ENCODE measurements around the gene RAPGEF2.

The RAPGEF2 gene

DNA sequence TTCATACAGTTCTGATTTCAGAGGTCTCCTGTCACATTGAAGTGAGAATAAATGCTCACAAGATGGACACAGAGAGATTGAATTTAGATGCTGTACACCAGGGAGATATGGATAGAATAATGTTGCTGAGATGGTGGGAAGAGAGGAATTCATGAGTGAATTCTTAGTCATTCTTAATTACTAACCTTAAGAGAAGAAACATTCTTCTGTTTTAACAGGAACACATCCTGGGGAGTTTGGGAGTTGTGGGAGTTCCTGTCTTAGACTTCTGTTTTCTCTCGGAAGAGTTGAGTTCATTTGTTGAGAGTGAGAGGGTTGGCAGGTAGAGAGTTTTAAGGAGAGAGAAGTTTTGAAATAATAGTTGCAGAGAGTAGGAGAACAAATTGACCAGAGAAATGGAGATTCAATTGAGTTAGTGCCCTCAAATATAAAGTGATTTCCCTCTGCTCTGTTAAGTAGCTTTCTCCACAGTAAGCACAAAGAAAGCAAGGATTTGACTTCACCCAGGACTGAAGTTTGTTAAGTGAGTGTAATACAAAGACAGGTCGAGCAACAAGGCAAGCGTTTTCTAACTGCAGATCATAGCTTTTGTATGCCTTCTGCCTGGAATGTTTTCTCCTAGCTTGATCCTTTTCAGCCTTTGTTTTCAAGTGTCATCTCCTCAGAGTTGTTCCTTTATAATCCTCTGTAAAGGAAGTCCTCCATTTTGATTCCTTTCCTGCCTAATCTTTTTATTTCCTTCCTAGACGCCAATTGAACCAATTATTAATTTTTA lies 205.9 kb downstream of the RAPGEF2 start:
- DNase-seq (ENCODE audit: low read depth, low spot score), result no peak

DNA sequence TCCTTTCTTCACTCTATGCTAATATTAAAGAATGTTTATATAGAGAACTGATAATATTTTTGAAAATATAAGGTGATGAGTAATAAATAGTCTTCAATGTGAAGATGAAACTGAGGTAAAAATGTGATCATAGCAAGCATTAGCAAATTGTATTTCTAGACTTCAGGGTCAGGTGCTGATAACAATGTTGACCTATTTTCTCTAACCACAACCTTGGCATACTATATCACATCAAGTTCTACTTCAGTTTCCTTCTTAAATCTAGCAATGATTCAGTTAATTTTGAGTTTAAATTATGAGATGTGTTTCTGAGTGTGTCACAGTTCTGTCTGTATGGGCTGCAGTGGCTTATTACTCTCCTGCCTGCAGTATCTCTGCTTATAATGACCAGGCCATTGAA lies 209.4 kb downstream of the RAPGEF2 start:
- no peak for DNase-seq (ENCODE audit: low read depth, low spot score)

DNA sequence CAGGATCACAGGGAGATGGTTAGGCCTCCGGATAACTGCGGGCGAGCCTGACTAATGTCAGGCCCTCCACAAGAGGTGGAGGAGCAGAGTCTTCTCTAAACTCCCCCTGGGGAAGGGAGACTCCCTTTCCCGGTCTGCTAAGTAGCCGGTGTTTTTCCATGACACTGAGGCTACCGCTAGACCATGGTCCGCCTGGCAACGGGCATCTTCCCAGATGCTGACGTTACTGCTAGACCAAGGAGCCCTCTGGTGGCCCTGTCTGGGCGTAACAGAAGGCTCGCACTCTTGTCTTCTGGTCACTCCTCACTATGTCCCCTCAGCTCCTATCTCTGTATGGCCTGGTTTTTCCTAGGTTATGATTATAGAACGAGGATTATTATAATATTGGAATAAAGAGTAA lies 213.0 kb downstream of the RAPGEF2 start:
- DNase-seq (ENCODE audit: low read depth, low spot score), result peak; percentile 72

DNA sequence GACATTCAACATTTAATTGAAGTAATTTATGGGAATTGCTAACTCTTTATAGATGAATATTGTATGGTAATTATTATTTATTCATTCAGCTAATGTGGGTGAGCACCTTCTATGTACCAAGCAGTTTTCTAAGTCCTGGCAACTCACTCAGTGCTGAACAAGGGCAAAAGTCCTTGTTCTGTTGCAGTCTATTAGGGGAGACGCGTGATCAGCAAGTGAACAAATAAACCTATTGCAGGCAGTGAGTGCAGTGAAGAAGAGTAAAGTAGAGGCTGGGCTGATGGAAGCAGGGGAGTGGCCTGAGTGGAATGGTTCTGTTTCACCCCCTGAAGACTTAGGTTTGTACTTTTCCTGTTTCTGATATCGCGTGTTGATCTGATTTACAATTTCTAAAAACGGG lies 214.3 kb downstream of the RAPGEF2 start:
- no peak for DNase-seq (ENCODE audit: low read depth, low spot score)

DNA sequence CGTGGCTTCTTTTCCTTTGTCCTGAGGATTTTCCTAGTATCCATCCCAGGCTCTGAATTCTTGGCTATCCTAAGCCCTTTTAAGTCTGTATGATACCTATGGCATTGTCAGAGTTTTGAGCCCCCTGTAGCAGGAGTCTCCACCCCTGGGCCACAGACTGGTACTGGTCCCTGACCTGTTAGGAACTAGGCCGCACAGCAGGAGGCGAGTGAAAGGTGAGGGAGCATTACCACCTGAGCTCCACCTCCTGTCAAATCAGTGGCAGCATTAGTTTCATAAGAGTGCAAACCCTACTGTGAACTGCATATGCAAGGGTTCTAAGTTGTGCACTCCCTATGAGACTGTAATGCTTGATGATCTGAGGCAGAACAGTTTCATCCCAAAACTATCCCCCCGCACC lies 216.1 kb downstream of the RAPGEF2 start:
- DNase-seq (ENCODE audit: low read depth, low spot score), result no peak

DNA sequence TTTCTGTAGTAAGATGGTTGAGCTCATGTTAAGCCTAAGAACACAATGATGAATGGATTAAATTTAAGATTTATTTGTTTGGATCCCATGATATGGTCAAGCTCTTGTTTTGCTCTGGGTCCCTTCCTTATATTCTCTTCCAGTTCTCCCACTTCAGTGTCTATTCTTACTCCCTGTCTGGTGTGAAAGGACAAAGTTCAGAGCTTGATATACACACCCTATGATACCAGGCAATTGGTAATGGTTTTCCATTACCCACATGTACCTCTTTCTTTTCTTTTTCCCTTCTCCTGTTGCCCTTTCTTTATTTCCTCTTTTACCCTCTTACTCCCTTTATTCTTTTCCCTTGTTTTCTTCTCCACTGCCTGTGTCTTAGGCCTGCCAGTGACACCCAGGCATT lies 223.6 kb downstream of the RAPGEF2 start:
- DNase-seq (ENCODE audit: low read depth, low spot score), result no peak

DNA sequence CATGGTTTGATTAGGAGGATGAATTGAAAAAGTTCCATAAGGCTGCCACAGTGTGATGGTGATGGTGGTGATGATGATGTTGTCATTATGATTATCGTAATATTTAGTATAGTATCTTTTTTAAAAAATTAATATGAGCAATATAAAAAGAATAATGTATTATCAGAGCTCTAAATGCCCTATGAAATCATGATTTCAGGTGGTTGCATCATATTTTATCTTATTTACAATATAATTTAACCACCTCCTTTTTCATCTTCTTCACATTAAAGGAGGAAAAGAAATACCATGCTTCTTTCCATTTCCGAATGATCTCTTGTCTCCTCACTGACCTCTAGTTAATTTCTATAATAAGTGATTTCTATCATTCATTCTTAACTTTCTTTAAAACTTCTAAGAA lies 225.9 kb downstream of the RAPGEF2 start:
- no peak for DNase-seq (ENCODE audit: low read depth, low spot score)

DNA sequence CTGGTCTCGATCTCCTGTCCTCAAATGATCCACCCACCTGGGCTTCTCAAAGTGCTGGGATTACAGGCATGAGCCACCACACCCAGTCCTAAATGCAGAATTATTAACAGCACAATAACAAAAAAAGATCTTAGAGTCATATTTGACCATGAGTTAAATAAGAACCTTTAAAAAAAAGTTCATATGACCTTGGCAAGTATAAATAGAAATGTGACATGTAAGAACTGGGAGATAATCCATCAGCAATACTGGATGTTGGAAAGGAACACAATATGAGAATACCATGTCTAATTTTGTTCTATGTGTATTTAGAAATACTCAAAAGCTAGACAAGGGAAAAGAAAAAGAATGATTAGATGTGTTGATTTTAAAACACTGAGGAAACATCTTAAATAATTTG lies 231.6 kb downstream of the RAPGEF2 start:
- DNase-seq (ENCODE audit: low read depth, low spot score), result no peak

DNA sequence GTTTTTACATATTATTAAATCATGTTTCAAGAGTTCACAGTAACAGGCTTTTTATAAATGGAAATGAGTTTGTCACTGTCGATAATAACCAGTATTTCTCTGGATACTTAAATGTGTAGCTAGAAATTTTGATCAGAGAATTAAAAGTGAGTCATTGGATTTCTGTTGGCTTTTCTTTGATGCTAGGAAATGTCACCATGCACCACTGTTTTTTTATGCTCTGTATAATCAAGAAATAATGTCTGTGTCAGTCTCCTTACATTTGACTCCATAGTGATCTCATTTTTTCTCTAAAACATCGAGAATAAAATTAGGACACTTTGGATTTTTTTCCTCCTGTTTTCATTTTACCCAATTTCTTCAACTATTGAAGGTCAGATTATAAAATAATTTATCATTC lies 234.2 kb downstream of the RAPGEF2 start:
- DNase-seq (ENCODE audit: low read depth, low spot score), result no peak

DNA sequence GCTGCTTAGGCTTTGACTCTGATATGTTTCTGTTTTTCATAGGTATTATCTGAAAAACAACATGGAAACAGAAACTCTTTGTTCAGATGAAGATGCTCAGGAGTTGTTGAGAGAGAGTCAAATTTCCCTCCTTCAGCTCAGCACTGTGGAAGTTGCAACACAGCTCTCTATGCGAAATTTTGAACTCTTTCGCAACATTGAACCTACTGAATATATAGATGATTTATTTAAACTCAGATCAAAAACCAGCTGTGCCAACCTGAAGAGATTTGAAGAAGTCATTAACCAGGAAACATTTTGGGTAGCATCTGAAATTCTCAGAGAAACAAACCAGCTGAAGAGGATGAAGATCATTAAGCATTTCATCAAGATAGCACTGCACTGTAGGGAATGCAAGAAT lies 238.6 kb downstream of the RAPGEF2 start:
- no peak for DNase-seq (ENCODE audit: low read depth, low spot score)

DNA sequence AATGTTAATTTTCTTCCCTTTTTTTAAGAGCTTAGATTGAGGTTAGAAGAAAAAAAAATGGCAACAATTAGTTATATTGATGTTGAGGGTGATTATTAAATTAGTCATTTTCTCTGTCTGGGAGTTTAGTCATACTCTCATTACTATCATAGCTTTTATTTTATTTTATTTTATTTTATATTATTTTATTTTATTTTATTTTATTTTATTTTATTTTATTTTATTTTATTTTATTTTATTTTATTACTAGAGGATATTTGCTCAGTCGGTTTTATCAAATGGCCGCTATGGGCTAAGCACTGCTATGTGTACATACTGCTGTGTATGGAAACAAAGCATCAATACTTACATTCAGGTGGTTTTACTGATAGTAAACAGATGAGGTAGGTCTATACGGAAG lies 239.5 kb downstream of the RAPGEF2 start:
- no peak for DNase-seq (ENCODE audit: low read depth, low spot score)

DNA sequence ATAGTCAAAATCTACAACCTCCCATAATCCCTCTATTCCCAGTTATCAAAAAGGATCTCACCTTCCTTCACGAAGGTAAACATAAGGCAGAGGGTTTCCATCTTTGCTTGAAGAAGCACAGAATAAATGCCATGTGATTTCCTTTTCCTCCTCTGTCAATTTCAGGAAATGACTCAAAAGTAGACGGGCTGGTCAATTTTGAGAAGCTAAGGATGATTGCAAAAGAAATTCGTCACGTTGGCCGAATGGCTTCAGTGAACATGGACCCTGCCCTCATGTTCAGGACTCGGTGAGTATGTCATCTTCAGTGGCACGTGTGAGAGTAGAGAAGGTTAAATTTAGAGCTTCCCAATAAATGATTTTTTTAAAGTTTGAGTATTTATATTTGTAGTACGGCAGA lies 240.2 kb downstream of the RAPGEF2 start:
- DNase-seq (ENCODE audit: low read depth, low spot score), result no peak

DNA sequence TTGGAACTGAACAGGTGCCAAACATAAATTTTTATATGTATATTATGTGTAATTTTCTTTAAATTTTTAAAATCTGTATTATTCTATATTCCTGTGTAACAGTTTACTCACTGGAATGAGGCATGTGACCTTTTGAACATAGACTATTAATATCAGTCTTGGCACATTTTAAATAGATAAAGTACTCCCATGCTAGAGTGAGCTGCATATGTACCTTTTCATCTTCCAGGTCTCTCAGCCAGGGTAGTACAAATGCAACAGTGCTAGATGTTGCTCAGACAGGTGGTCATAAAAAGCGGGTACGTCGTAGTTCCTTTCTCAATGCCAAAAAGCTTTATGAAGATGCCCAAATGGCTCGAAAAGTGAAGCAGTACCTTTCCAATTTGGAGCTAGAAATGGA lies 242.0 kb downstream of the RAPGEF2 start:
- DNase-seq (ENCODE audit: low read depth, low spot score), result no peak

DNA sequence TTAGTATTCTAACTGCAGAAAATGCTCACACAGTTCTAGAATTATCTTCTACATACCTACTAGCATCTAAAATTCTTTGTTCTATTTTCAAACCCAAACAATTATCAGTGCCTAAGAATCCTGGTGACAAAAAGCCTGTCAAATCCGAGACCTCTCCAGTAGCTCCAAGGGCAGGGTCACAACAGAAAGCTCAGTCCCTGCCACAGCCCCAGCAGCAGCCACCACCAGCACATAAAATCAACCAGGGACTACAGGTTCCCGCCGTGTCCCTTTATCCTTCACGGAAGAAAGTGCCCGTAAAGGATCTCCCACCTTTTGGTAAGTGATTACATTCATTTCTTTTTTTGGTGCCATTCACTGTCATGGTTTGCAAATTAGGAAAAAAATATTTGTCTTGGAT lies 243.8 kb downstream of the RAPGEF2 start:
- no peak for DNase-seq (ENCODE audit: low read depth, low spot score)

DNA sequence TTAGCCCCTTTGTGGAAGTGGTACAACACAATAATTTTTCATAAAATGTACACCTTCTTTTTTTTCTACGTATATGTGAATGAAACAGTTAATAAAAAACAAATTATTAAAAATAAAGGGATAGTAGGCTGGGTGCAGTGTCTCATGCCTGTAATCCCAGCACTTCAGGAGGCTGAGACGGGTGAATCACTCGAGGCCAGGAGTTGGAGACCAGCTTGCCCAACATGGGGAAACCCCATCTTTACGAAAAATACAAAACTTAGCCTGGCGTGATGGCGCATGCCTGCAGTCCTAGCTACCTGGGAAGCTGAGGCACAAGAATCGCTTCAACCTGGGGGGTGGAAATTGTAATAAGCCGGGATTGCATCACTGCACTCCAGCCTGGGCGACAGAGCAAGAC lies 244.9 kb downstream of the RAPGEF2 start:
- DNase-seq (ENCODE audit: low read depth, low spot score), result no peak

DNA sequence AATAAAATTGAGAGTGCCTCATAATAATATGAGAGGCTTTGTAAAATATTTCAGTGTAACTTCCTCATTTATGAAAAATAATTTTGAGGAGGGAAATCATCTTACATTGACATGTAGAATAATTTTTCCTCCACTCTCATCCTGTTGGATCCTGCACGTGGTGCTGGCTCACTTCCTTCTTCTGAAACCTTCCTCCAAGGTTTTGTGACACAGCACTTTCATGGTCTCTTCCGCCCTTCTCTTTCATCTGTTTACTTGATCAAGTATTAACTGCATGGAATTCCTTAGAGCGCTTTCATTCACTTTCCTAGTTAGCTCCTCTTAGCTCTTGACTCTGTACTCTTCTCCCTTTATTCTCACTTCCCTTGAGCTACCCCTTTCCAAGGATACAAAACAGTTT lies 246.5 kb downstream of the RAPGEF2 start:
- no peak for DNase-seq (ENCODE audit: low read depth, low spot score)

DNA sequence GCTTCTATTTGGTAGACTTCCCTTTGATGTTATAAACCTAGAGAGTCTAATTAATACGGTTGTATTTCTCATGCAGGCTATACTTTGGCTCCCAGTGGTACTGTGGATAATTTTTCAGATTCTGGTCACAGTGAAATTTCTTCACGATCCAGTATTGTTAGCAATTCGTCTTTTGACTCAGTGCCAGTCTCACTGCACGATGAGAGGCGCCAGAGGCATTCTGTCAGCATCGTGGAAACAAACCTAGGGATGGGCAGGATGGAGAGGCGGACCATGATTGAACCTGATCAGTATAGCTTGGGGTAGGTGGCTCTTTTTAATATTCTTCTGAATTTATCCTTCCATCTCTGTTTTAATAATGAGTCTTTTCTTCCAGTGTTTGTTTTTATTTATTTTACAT lies 249.7 kb downstream of the RAPGEF2 start:
- no peak for DNase-seq (ENCODE audit: low read depth, low spot score)

DNA sequence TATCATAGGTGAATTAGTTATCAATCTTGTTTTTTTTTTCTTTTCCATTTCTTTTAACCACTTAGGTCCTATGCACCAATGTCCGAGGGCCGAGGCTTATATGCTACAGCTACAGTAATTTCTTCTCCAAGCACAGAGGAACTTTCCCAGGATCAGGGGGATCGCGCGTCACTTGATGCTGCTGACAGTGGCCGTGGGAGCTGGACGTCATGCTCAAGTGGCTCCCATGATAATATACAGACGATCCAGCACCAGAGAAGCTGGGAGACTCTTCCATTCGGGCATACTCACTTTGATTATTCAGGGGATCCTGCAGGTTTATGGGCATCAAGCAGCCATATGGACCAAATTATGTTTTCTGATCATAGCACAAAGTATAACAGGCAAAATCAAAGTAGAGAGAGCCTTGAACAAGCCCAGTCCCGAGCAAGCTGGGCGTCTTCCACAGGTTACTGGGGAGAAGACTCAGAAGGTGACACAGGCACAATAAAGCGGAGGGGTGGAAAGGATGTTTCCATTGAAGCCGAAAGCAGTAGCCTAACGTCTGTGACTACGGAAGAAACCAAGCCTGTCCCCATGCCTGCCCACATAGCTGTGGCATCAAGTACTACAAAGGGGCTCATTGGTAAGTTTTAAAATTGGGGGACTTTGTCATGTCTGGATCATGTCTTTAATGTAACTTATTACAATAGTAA lies 250.7 kb downstream of the RAPGEF2 start:
- no peak for DNase-seq (ENCODE audit: low read depth, low spot score)

DNA sequence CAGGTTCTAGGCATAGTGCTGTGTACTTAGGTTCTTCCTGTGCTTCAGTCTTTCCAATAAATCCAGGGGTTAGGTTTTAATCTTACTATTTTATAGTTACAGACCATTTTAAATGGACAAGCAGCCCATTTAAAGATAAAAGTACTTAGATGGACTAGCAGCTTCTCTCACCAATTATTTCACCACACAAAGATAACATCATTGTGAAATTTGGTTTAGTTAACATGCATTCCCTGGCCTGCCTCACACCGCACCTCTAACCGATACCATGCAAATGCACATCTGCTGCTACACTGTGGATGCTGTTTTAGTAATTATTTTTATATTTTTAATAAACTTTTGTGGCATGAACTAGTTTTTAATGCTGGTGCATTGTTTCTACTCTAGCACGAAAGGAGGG lies 252.6 kb downstream of the RAPGEF2 start:
- DNase-seq (ENCODE audit: low read depth, low spot score), result no peak

DNA sequence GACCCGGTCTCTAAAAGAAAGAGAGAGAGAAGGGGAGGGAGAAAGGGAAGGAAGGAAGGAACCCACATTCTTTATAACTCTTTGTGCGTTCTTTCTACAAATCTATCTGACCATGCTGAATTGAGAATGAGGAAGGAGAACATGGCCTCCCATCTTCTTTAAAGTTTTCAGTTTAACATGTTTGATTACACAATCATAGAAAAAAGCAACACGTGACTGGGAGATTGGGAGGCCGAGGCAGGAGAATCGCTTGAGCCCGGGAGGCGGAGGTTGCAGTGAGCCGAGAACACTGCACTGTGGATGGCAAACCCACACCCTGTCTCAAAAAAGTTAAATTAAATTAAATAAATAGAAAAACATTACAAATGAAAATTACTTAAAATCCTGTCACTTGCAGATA lies 254.5 kb downstream of the RAPGEF2 start:
- DNase-seq (ENCODE audit: low read depth, low spot score), result no peak

DNA sequence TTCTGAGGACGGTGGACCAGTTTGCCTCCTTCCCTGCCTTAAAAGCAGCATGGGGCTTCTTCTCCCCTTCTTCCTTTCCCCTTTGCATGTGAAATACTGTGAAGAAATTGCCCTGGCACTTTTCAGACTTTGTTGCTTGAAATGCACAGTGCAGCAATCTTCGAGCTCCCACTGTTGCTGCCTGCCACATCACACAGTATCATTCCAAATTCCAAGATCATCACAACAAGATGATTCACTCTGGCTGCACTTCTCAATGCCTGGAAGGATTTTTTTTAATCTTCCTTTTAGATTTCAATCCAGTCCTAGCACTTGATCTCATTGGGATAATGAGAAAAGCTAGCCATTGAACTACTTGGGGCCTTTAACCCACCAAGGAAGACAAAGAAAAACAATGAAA lies 255.3 kb downstream of the RAPGEF2 start:
- DNase-seq (ENCODE audit: low read depth, low spot score), result no peak

DNA sequence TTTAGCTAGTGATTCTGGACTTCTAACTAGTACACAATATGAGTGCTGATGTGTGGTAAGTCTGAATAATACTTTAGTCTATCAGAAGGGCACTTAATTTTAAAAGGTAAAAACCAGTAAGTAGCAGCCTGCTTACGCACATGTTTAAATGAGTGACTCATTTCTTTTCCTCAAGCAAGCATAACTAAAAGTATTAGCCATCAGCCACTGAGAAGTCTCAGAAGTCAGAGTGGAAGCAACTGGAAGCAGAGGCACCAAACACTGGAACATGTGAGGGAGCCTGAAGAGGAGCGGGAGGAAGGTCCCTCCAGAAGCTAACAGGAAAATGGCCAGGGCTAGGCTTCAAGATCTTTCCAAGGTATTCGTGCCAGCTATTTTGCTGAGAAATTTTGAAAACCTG lies 257.7 kb downstream of the RAPGEF2 start:
- DNase-seq (ENCODE audit: low read depth, low spot score), result no peak

DNA sequence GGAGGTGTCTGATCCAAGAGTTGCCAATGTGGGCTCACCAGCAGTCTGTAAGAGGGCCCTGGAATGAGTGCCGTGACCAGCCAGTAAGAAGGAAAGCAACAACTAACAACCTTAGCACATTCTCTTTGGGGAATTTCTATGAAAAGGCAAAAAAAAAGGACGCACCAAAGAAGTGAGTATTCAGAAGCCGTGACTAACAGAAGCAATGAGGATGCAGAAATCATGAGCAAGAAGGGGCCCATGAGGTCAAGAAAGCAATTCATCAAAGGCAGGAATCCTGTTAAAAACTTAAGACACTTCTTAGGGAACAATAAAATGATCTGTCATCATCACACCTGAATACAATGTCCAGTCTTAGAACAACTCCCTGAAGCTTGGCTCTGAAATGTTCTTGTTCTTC lies 260.5 kb downstream of the RAPGEF2 start:
- no peak for DNase-seq (ENCODE audit: low read depth, low spot score)

Data from ELF-1 (cell line).